Measurements from ENCODE around the gene RHO.

The RHO gene

DNA sequence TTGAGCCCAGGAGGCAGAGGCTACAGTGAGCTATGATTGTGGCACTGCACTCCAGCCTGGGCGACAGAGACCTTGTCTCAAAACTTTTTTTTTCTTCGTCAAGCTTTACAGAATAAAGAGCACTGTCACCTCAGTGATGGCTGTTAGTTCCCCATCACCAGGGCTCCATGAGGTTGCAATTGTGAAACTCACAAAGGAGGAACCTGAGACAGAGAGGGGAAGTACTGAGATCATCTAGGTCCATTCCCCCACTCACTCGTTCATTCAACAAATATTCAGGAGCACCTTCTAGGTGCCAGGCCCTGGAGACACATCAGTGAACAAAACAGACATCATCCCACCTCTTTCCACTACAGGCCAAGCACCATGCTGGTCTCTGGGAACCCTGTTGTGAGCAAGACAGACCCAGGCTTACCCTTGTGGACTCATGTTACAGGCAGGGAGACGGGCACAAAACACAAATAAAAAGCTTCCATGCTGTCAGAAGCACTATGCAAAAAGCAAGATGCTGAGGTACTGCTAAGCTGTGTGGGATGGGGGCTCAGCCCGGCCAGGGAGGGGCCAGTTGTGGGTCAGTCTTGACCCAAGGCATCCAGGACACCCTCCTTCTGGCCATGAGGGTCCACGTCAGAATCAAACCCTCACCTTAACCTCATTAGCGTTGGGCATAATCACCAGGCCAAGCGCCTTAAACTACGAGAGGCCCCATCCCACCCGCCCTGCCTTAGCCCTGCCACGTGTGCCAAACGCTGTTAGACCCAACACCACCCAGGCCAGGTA, 2.1 kb upstream of the RHO start:
- H3K9me3 ChIP-seq (ENCODE audit: insufficient read depth, low read length) = no peaks in the 10 kb centered on the region
- peak overlapping the region; percentile 85 for H3K4me2 ChIP-seq (ENCODE audit: low read length)
- peaks cover 31% of the 10 kb centered on the region for H3K4me1 ChIP-seq (ENCODE audit: low read length)
- no peaks in the 10 kb centered on the region for H3K79me2 ChIP-seq (ENCODE audit: low read length)
- no peaks in the 10 kb centered on the region for H3K27me3 ChIP-seq (ENCODE audit: low read depth, low read length)
- TF ChIP-seq EZH2phosphoT487 (IDR thresholded peaks at IDR 0.05; ENCODE audit: low read depth) = no peak
- TF ChIP-seq, protein P1, sequence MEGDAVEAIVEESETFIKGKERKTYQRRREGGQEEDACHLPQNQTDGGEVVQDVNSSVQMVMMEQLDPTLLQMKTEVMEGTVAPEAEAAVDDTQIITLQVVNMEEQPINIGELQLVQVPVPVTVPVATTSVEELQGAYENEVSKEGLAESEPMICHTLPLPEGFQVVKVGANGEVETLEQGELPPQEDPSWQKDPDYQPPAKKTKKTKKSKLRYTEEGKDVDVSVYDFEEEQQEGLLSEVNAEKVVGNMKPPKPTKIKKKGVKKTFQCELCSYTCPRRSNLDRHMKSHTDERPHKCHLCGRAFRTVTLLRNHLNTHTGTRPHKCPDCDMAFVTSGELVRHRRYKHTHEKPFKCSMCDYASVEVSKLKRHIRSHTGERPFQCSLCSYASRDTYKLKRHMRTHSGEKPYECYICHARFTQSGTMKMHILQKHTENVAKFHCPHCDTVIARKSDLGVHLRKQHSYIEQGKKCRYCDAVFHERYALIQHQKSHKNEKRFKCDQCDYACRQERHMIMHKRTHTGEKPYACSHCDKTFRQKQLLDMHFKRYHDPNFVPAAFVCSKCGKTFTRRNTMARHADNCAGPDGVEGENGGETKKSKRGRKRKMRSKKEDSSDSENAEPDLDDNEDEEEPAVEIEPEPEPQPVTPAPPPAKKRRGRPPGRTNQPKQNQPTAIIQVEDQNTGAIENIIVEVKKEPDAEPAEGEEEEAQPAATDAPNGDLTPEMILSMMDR (IDR thresholded peaks at IDR 0.05; ENCODE audit: low read depth, low read length) = no peak
- peak overlapping the region; percentile 48; the same call in 1 of the 2 replicates for H3K9ac ChIP-seq (ENCODE audit: low read length)
- peak overlapping the region; percentile 75 for H3K27ac ChIP-seq (ENCODE audit: low read length)
- peak overlapping the region; percentile 76; the same call in 1 of the 2 replicates for H2AFZ ChIP-seq (ENCODE audit: low read depth, low read length)
- no peaks in the 10 kb centered on the region for H4K20me1 ChIP-seq (ENCODE audit: insufficient read depth, low read length)
- peak overlapping the region; percentile 44 for H3K4me3 ChIP-seq (ENCODE audit: low read length)
- no peaks in the 10 kb centered on the region for H3K36me3 ChIP-seq (replicated peaks; ENCODE audit: low read depth, low read length)

DNA sequence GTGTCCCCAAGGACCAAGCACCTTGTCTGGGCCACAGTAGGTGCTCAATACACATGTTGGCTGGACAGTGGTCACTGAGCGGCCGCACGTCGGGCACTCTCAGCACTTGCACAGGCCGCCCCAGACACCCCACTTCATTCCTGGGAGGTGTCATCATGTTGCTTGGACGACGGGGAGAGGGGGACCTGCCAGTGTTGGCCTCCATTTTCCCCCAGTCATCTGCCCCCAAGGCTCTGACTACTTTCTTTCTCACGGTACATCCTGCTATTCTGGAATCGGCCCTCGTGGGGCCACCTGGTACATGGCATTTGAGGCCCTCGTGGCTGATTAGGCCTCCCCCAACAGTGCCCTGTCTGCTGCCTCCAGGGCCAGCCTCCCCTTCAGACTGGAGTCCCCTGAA, 1.2 kb upstream of the RHO start:
- Histone ChIP-seq H2AFZ (ENCODE audit: low read depth, low read length) (no peak overlapping the region), H3K79me2 (ENCODE audit: low read length) (no peaks in the 10 kb centered on the region), H3K36me3 (replicated peaks; ENCODE audit: low read depth, low read length) (no peaks in the 10 kb centered on the region), H3K27ac (ENCODE audit: low read length) (no peak overlapping the region), H3K4me1 (ENCODE audit: low read length) (peaks cover 31% of the 10 kb centered on the region), H3K4me2 (ENCODE audit: low read length) (no peak overlapping the region), H3K9me3 (ENCODE audit: insufficient read depth, low read length) (no peaks in the 10 kb centered on the region), H4K20me1 (ENCODE audit: insufficient read depth, low read length) (no peaks in the 10 kb centered on the region), H3K4me3 (ENCODE audit: low read length) (no peak overlapping the region), H3K9ac (ENCODE audit: low read length) (no peak overlapping the region), H3K27me3 (ENCODE audit: low read depth, low read length) (no peaks in the 10 kb centered on the region)
- no peak for TF ChIP-seq EZH2phosphoT487 (IDR thresholded peaks at IDR 0.05; ENCODE audit: low read depth)
- TF ChIP-seq, protein P1 (IDR thresholded peaks at IDR 0.05; ENCODE audit: low read depth, low read length) = no peak

DNA sequence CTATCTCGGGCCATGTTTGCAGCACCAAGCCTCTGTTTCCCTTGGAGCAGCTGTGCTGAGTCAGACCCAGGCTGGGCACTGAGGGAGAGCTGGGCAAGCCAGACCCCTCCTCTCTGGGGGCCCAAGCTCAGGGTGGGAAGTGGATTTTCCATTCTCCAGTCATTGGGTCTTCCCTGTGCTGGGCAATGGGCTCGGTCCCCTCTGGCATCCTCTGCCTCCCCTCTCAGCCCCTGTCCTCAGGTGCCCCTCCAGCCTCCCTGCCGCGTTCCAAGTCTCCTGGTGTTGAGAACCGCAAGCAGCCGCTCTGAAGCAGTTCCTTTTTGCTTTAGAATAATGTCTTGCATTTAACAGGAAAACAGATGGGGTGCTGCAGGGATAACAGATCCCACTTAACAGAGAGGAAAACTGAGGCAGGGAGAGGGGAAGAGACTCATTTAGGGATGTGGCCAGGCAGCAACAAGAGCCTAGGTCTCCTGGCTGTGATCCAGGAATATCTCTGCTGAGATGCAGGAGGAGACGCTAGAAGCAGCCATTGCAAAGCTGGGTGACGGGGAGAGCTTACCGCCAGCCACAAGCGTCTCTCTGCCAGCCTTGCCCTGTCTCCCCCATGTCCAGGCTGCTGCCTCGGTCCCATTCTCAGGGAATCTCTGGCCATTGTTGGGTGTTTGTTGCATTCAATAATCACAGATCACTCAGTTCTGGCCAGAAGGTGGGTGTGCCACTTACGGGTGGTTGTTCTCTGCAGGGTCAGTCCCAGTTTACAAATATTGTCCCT, 1.2 kb downstream of the RHO start:
- Histone ChIP-seq H3K4me3 (ENCODE audit: low read length) (no peak overlapping the region), H2AFZ (ENCODE audit: low read depth, low read length) (no peak overlapping the region), H3K9ac (ENCODE audit: low read length) (no peak overlapping the region), H3K27ac (ENCODE audit: low read length) (no peak overlapping the region), H3K4me1 (ENCODE audit: low read length) (peaks cover 22% of the 10 kb centered on the region), H3K9me3 (ENCODE audit: insufficient read depth, low read length) (no peaks in the 10 kb centered on the region), H3K27me3 (ENCODE audit: low read depth, low read length) (no peaks in the 10 kb centered on the region), H3K79me2 (ENCODE audit: low read length) (no peaks in the 10 kb centered on the region), H3K36me3 (replicated peaks; ENCODE audit: low read depth, low read length) (no peaks in the 10 kb centered on the region), H4K20me1 (ENCODE audit: insufficient read depth, low read length) (no peaks in the 10 kb centered on the region), H3K4me2 (ENCODE audit: low read length) (no peak overlapping the region)
- TF ChIP-seq EZH2phosphoT487 (IDR thresholded peaks at IDR 0.05; ENCODE audit: low read depth) = no peak
- TF ChIP-seq, protein P1 (IDR thresholded peaks at IDR 0.05; ENCODE audit: low read depth, low read length) = no peak

- Histone ChIP-seq H3K4me3 (ENCODE audit: low read length) (no peak overlapping the region), H3K27ac (ENCODE audit: low read length) (no peak overlapping the region), H4K20me1 (ENCODE audit: insufficient read depth, low read length) (no peaks in the 10 kb centered on the region), H3K27me3 (ENCODE audit: low read depth, low read length) (no peaks in the 10 kb centered on the region), H3K79me2 (ENCODE audit: low read length) (no peaks in the 10 kb centered on the region), H3K4me2 (ENCODE audit: low read length) (no peak overlapping the region), H3K9me3 (ENCODE audit: insufficient read depth, low read length) (no peaks in the 10 kb centered on the region), H3K36me3 (replicated peaks; ENCODE audit: low read depth, low read length) (no peaks in the 10 kb centered on the region), H2AFZ (ENCODE audit: low read depth, low read length) (no peak overlapping the region), H3K4me1 (ENCODE audit: low read length) (peaks cover 19% of the 10 kb centered on the region), H3K9ac (ENCODE audit: low read length) (no peak overlapping the region)
- no peak for TF ChIP-seq EZH2phosphoT487 (IDR thresholded peaks at IDR 0.05; ENCODE audit: low read depth)
- TF ChIP-seq, protein P1 (IDR thresholded peaks at IDR 0.05; ENCODE audit: low read depth, low read length) = no peak
Measured at GRCh38 chr3:129530251-129530791, 1.9 kb downstream of the RHO start.

All from OCI-LY3 (cell line).